Skin of body (tissue), 2 donors: ENCODE results near the gene BRAT1. TPM values are rescaled to one million over a fixed set of nuclear protein-coding genes. Genes with fewer than 3 reads are reported as not detected.

ENCODE experiments used
- DNase-seq: peaks from one replicate; lab custom pipeline; 2025; lab: John Stamatoyannopoulos, UW
- total RNA-seq: library from RNA; depleted of rRNA; stranded (reverse); fragments of >200 nt; gene quantifications from one replicate; pipeline ENCODE4 v1.2.3, GENCODE V29; 2014

BRAT1 gene
- total RNA-seq, 1 donor from 2014 or later = 17.4 TPM

- no peak for DNase-seq
Observed at GRCh38 chr7:2585446-2585845, 30.1 kb upstream of the BRAT1 start.

DNA sequence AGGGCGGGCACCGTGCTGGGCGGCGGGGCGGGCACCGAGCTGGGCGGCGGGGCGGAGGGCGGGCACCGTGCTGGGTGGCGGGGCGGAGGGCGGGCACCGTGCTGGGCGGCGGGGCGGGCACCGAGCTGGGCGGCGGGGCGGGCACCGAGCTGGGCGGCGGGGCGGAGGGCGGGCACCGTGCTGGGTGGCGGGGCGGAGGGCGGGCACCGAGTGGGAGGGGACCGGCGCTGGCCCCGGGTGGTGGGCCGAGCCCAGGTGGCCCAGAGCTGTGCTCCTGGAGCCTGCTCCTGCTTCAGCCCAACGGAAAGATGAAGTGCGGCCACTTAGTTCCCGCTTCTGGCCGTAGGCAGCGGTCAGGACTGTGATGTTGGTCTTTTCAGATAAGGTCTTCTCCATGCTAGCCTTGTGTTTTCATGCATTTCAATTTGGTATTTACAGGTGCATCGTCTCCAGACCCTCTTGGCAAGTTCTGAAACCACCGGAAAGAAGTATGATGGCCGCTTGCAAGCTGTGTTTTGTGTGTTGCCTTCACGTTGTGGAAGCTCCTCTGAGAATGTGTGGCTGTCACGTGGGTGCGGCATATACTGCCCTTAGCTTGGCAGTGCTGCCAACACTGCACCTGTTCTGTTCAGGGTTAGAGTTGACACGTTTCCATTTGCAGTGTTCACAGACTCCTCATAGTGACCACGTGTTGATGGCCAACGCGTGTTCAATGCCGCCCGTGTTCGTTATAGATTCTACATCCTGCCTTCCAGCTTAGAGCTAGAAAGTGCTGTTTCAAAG is 28.7 kb upstream of the BRAT1 start:
- no peak for DNase-seq

- DNase-seq = no peak
Observed at GRCh38 chr7:2582006-2582735, 26.8 kb upstream of the BRAT1 start.

GRCh38 chr7:2580636-2581035 is 25.3 kb upstream of the BRAT1 start:
- no peak for DNase-seq

GRCh38 chr7:2577914-2578680 is 22.8 kb upstream of the BRAT1 start:
- DNase-seq = no peak

DNA sequence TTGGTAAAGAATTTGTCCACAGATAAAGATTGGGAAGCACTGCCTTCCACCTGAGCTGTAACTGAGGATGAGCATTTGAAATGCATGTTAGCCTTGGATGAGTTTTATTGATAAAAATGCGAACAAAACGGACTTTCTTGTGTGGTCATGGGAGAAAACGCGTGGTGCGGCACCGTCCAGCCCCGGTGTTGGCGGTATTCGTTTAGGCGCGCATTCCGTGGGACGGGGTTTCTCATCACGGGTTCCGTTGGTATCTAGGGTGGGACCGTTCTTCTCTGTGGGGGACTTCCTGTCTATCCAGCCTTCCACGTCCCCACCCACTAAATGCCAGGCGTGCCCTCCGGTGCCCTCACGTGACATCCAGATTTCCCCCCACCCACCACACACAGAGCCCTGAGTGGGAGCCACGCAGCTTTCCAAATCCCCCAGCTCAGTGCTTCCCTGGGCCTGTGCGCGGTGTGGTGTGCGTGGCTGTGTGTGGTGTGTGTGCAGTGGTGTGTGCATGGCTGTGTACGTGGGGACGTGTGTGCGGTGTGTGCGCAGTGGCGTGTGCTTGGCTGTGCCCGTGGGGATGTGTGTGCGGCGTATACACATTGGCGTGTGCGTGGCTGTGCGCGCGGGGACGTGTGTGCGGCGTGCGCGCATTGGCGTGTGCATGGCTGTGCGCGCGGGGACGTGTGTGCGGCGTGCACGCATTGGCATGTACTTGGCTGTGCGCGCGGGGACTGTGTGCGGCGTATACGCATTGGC is 21.6 kb upstream of the BRAT1 start:
- DNase-seq = no peak

DNA sequence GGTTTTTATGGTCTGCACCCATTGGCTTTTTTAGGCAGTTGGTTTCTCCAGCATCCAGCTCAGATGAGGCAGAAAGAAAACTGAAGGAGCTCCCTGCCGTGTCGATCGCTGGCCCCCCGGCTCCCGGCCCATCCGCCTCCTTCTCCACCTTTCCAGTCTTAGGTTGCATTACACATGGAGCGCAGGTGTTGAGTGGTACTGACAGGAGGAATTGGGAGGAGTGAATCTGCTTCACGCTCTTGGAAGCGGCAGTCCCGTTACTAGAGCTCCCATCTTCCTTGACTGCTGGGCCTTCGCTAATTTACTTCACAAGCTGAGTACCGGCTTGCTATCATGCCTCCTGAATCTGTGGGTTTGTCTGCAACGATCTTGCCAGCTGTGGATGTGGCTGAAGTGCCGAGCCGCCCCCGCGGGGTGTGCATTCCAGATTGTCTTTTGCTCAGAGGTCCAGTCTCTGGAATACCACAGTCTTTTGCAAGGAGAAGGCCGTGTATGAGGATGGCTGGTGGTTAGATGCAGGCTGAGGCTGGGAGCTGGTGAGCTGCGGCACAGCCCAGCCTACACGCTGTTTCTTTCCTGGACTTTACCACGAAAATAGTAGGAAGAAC is 20.5 kb upstream of the BRAT1 start:
- no peak for DNase-seq

DNA sequence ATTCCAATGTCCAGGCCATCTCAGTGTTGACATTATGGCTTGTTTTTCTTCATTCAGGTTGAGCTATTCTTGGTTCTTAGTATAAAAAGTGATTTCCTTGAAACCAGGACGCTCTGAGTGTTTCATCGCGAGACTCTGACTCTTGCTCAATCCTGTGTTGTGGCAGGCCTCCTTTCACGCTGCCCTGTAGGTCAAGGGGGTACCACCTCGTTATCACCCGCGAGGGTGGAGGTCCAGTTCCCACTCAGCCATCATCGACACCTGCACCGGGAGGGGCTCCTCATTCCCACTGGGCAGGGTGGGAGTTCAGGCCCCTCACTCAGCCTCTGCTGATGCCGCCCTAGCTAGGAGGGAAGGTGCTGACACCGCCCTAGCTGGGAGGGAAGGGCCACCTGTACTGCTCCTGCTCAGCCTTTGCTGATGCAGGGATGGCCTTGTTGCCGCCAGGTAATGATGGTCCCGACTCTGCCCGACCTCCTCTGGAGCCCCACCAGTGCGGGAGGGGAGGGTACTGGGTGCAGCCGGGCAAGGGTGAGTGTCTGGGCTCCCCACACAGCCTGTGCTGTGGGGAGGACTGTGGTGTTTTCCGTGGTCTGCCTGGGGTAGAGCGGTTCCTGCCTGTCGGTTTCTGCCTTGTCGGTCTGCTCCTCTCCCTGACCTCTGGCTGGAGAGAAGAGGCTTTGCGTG is 19.9 kb upstream of the BRAT1 start:
- no peak for DNase-seq

DNA sequence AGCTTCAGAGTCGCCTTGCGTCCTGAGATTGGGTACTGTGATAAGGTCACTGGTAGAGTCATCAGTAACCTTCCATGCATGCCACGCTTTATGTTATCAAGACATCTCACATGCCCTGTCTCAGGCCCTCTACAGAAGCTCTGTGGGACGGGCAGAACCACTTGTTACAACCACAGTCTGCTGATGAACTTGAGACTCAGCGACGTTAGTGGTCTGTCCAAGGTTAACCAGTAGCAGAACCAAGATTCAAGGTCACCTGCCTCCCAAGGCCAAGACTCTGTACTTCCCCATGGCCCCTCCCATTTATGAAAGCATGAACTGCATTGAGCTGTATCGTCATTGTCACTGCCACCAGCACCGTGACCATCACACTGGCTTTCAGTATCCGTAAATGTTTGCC is 18.4 kb upstream of the BRAT1 start:
- DNase-seq = no peak

DNA sequence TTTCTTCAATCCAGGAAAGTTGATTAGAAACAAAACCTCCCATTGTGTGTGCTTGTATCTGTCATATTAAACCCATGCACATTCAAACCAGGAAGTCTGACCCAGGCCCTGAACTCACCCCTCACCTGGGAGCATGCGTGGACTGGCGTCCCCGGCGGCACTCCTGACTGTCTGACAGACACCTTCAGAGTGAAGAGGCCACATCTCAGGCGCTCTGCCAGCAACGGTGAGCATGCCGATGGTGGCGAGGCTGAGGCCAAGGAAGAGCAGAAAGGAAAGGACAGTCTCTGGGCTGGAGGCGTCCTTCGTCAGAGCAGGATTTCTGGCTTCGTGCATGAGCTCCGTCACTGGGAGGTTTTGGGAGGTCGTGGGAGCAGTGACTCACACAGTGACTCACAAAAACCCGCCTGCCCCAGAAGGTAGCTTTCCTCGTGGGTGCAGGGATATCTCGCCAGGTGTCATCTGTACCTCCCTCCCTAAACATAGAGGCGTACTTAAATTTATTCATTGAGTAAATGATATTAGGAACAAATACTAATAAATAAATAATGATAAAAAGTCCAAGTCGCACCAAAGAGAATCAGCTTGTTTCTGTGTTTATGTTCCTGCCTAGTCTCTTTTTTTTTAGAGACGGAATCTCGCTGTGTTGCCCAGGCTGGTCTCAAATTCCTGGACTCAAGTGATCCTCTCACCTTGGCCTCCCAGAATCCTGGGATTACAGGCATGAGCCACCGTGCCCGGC is 16.9 kb upstream of the BRAT1 start:
- no peak for DNase-seq

GRCh38 chr7:2571409-2571808 is 16.1 kb upstream of the BRAT1 start:
- no peak for DNase-seq

DNA sequence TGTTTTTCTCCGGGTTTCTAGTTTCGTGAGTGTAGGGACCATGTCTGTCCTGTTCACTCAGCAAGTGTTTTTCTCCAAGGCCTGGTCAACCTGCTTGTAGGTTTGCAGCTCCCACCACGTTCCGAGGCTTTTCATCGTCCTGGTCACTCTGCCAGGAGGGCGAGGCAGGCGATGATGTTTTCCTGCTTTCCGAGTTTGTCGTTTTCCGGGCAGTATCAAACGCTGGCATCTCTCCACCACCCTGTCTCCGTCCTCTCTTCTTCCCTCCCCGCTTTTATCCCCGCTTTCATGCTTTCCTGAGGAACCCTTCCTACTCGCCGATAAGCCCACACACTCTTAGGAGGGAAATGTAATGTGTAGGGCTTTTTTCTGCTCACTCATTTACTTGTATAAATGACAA is 14.7 kb upstream of the BRAT1 start:
- no peak for DNase-seq

DNA sequence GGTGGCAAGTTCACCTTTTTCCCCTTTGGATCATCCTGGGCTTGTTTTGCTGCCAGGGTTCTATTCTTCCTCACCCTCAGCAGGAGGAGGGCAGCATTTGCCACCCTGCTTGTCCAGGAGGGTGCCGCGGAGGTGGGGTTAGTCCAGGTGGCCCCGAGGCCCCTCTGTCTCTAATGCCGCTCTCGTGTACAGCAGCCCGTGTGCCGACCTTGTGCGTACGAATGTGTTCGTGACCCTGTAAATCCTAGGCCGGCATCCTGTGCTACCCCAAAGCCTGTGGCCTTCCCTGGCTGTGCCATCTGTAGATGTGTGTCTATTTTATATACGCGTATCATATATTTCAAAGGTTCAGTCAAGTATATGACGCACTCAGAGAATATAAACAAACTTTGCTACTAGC is 14.1 kb upstream of the BRAT1 start:
- DNase-seq = no peak

- DNase-seq = no peak
Observed at GRCh38 chr7:2568521-2569223, 13.3 kb upstream of the BRAT1 start.

GRCh38 chr7:2567679-2568278 is 12.5 kb upstream of the BRAT1 start:
- peak; percentile 14 for DNase-seq

GRCh38 chr7:2566890-2567678 is 11.8 kb upstream of the BRAT1 start:
- no peak for DNase-seq

GRCh38 chr7:2566348-2566889 is 11.1 kb upstream of the BRAT1 start:
- no peak for DNase-seq
